Tibial nerve (tissue), 4 donors: Measurements from ENCODE around the gene C2orf92. TPM values are rescaled to one million over a fixed set of nuclear protein-coding genes. Genes with fewer than 3 reads are reported as not detected.

Experiments
- DNase-seq, 2 donors: peaks; one replicate each; pipeline ENCODE4 v3.0.0-alpha.2; 2019; ENCODE audit warnings: low spot score in 2 of 2
- H3K27ac ChIP-seq, 4 donors: fragments of 200-600 bp; sonication (generic) in 3 of 4; one replicate each; pipeline ENCODE4 v1.5.1; 2017 to 2019; ENCODE audit warnings: mild to moderate bottlenecking in 1 of 4
- H3K27me3 ChIP-seq, 2 donors: fragments of 200-600 bp; sonication (generic) in 1 of 2; one replicate each; pipeline versions ENCODE4 v1.5.1 to v1.6.0; 2017 to 2019
- H3K36me3 ChIP-seq, 3 donors: fragments of 200-600 bp; sonication (generic); one replicate each; pipeline ENCODE4 v1.5.1; 2018 to 2019
- H3K4me1 ChIP-seq, 4 donors: fragments of 200-600 bp; sonication (generic) in 3 of 4; one replicate each; pipeline ENCODE4 v1.5.1; 2017 to 2019
- H3K4me3 ChIP-seq, 4 donors: fragments of 200-600 bp; sonication (generic) in 3 of 4; one replicate each; pipeline ENCODE4 v1.5.1; 2017 to 2019; ENCODE audit warnings: mild to moderate bottlenecking in 1 of 4, moderate library complexity in 1 of 4
- H3K9me3 ChIP-seq, 4 donors: fragments of 200-600 bp; sonication (generic) in 3 of 4; one replicate each; pipeline ENCODE4 v1.5.1; 2017 to 2019
- EP300 ChIP-seq, 2 donors: sonication (generic); formaldehyde crosslinking; IDR thresholded peaks; one replicate each; pipeline ENCODE4 v1.6.1; 2017; ENCODE audit warnings: antibody characterized with exemption in 2 of 2, mild to moderate bottlenecking in 1 of 2
- POLR2A ChIP-seq, 2 donors: fragments of 450-650 bp; IDR thresholded peaks; one replicate each; pipeline ENCODE4 v1.6.1; 2017; ENCODE audit warnings: antibody characterized with exemption in 2 of 2, mild to moderate bottlenecking in 2 of 2, moderate library complexity in 2 of 2
- WGBS, 2 donors: methylation state at CpG; one replicate each; pipeline ENCODE4 v1.1.5; 2018; 5-methylcytosine and 5-hydroxymethylcytosine counted together
- total RNA-seq, 4 donors: library from RNA; depleted of rRNA; stranded (reverse); fragments of >200 nt; gene quantifications; one replicate each; pipeline ENCODE4 v1.1.0, GENCODE V29; 2016
- TF ChIP-seq, protein P1 (sequence below), 5 experiments: fragments of 200-600 bp in 3 of 5; fragments of 450-650 bp in 2 of 5; sonication (generic) in 3 of 5; IDR thresholded peaks; one replicate each; pipeline ENCODE4 v1.5.1; 2016 to 2019; ENCODE audit warnings: antibody characterized with exemption in 5 of 5, mild to moderate bottlenecking in 3 of 5, moderate library complexity in 2 of 5

The C2orf92 gene
- total RNA-seq, 4 donors from 2014 or later, result 4.5 to 65.1 (median 11.6) TPM

GRCh38 chr2:97697252-97698235 is 28.0 kb downstream of the C2orf92 start:
- TF ChIP-seq EP300 (IDR thresholded peaks at IDR 0.05) (peak in 1 of 2 donors; percentile 44), POLR2A (IDR thresholded peaks at IDR 0.05) (no peak)
- TF ChIP-seq, protein P1, sequence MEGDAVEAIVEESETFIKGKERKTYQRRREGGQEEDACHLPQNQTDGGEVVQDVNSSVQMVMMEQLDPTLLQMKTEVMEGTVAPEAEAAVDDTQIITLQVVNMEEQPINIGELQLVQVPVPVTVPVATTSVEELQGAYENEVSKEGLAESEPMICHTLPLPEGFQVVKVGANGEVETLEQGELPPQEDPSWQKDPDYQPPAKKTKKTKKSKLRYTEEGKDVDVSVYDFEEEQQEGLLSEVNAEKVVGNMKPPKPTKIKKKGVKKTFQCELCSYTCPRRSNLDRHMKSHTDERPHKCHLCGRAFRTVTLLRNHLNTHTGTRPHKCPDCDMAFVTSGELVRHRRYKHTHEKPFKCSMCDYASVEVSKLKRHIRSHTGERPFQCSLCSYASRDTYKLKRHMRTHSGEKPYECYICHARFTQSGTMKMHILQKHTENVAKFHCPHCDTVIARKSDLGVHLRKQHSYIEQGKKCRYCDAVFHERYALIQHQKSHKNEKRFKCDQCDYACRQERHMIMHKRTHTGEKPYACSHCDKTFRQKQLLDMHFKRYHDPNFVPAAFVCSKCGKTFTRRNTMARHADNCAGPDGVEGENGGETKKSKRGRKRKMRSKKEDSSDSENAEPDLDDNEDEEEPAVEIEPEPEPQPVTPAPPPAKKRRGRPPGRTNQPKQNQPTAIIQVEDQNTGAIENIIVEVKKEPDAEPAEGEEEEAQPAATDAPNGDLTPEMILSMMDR (IDR thresholded peaks at IDR 0.05), result peak; percentile 91 to 98 (median 95)
- 28 to 31% methylated on average over 14 of the region's 14 CpGs for WGBS, 2 donors

DNA sequence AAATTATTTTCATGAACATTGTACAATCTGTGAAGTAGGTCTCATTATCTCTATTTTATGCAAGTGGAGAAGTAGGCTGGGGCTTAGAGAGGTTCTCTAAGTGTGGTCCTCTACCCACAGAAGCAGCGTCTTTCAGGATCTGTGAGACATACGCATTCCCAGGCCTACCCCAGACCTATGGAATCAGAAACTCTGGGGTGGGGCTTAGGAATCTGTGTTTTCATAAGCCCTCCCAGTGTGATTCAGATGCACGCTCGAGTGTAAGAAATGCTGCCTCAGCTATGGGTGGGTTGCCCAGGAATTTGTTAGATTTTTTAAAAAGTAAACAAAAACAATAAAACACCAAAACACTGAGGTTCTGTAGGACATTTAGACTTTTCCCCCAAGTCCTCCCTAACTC is 29.0 kb downstream of the C2orf92 start:
- no peak overlapping the region for H3K4me3 ChIP-seq
- H3K36me3 ChIP-seq, result no peaks in the 10 kb centered on the region
- 67 to 74% methylated on average over 4 of the region's 4 CpGs for WGBS, 2 donors
- H3K27me3 ChIP-seq, result no peaks in the 10 kb centered on the region
- no peak for DNase-seq
- H3K9me3 ChIP-seq, result no peaks in the 10 kb centered on the region
- H3K4me1 ChIP-seq, result peaks cover 0 to 4% (median 0%) of the 10 kb centered on the region in 4 donors
- no peak overlapping the region for H3K27ac ChIP-seq
- TF ChIP-seq EP300 (IDR thresholded peaks at IDR 0.05) (no peak), POLR2A (IDR thresholded peaks at IDR 0.05) (no peak)
- TF ChIP-seq, protein P1 (IDR thresholded peaks at IDR 0.05), result no peak

More at GRCh38 chr2:97697252-97698235, 28.0 kb downstream of the C2orf92 start:
- Histone ChIP-seq H3K36me3 (no peaks in the 10 kb centered on the region), H3K4me3 (no peak overlapping the region), H3K27me3 (no peaks in the 10 kb centered on the region), H3K27ac (peak overlapping the region in 1 of 4 donors; percentile 56), H3K4me1 (peaks cover 0 to 4% (median 0%) of the 10 kb centered on the region in 4 donors), H3K9me3 (no peaks in the 10 kb centered on the region)
- peak; percentile 89 to 97 for DNase-seq

- Histone ChIP-seq H3K9me3 (no peaks in the 10 kb centered on the region), H3K36me3 (no peaks in the 10 kb centered on the region), H3K4me3 (no peak overlapping the region), H3K4me1 (peaks cover 0 to 4% (median 0%) of the 10 kb centered on the region in 4 donors), H3K27ac (no peak overlapping the region), H3K27me3 (no peaks in the 10 kb centered on the region)
- 58 to 60% methylated on average over 11 of the region's 11 CpGs for WGBS, 2 donors
- TF ChIP-seq POLR2A (IDR thresholded peaks at IDR 0.05), result no peak
- TF ChIP-seq, protein P1 (IDR thresholded peaks at IDR 0.05), result peak; percentile 37 to 61 (median 48)
- peak in 1 of 2 donors; percentile 73 for DNase-seq
Measured at GRCh38 chr2:97699765-97700444, 30.4 kb downstream of the C2orf92 start.

DNA sequence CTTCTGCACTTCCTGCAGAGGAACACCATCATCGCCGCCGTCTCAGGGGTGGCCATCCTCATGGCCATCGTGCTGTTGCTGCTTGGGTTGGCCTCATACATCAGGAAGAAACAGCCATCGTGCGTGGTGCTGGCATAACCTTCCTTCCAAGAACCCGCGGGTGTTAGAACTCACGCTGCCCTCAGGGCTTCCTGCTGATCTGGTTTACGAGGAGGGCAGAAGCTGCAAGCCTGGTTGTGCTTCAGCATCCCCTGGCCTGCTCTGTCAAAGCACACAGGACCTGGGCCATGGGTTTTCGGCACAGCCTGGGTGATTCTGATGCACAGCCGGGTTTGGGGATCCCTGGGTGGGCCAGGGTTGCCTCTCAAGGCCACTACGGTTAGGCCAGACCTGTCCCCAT is 31.7 kb downstream of the C2orf92 start:
- H3K9me3 ChIP-seq, result no peaks in the 10 kb centered on the region
- peaks cover 0 to 4% (median 0%) of the 10 kb centered on the region in 4 donors for H3K4me1 ChIP-seq
- no peak overlapping the region for H3K4me3 ChIP-seq
- no peak for DNase-seq
- TF ChIP-seq EP300 (IDR thresholded peaks at IDR 0.05) (no peak), POLR2A (IDR thresholded peaks at IDR 0.05) (no peak)
- TF ChIP-seq, protein P1 (IDR thresholded peaks at IDR 0.05), result no peak
- H3K36me3 ChIP-seq, result no peaks in the 10 kb centered on the region
- H3K27me3 ChIP-seq, result no peaks in the 10 kb centered on the region
- 79 to 85% methylated on average over 12 to 13 of the region's 13 CpGs for WGBS, 2 donors
- no peak overlapping the region for H3K27ac ChIP-seq
